ENCODE results near the gene NR3C1.
A peak's percentile ranks its signal among the peaks of the same experiment; 100 is the strongest.

The NR3C1 gene

DNA sequence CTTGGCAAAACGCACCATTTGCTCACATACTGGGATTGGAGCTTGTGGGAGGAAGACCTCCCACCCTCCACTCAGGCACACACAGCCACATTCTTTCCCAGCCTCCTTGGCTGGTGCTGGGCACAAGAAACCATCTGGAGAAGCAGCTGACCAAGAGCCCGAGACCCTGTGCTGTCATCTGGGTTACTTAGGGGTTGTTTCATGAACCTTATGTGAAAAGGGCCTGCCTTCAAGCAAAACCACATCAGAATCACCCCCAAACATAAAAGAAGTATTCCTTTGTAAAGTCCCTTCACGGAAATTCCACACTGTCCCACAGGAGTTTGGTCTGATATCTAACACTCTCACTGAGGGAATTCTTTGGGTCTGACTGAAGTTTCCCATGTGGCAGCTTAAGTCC is 172.1 kb downstream of the NR3C1 start:
- no peaks in the 10 kb centered on the region for H3K36me3 Mint-ChIP-seq (ENCODE audit: low read depth)
- H3K9me3 Mint-ChIP-seq, result no peaks in the 10 kb centered on the region
- H3K4me3 Mint-ChIP-seq, result no peak overlapping the region
- H3K4me1 Mint-ChIP-seq (ENCODE audit: low read depth), result peaks cover 25% of the 10 kb centered on the region
- H3K27ac Mint-ChIP-seq, result no peak overlapping the region
- intact Hi-C loops (cut with micrococcal nuclease), result no loop called here
- H3K27me3 Mint-ChIP-seq, result no peaks in the 10 kb centered on the region

DNA sequence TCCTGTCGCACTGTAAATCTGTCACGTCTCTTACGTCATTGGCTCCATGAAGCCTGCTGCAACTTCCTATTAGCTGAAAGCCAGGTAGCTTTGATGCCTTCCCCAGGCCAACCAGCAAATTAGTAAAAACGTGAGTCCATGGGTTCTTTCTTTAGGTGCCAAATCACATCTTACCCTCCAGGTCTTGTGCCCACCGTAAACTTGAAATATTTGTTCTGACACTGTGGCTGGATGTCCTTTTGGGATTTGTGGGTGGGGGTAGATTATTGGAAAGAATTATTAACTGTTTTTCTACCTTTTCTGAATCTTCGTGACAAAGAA is 172.8 kb downstream of the NR3C1 start:
- intact Hi-C loops (cut with micrococcal nuclease), result no loop called here
- H3K4me3 Mint-ChIP-seq, result no peak overlapping the region

DNA sequence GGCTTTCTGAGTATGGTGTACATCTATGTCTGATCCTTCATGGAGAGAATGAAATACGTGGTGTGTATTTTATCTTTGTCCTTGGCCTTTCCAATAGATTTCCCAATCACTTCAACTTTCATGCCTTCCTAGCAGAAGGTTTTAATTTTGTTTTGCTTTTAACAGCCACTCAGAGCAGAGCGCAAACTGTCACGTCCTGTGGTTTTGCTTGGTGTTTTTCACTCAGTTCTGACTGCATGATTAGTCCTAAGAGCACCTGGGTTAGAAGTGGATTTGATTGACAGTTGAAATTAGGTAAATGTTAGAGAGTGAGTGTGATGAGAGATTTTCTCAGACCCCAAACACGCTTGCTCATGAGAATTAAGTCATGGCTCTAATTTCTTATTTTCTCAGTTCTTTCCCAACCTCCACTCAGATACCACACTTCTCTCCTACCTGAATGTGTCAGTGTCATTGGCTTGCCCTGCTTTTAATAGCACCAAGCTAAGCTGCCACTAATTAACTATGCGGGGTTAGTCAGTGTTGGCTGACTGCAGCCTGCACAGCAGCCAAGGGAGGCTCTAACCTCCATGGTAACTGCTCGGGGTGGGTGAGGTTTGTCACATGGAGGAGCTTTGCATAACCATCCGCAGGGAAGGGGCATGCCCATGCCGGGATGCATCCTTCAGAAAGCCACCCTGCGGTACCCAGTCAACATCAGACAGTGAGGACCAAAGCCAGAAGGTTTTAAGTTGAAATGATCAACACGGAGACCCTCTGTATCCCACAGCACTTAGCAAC is 173.4 kb downstream of the NR3C1 start:
- H3K36me3 Mint-ChIP-seq (ENCODE audit: low read depth), result peaks cover 10% of the 10 kb centered on the region
- H3K27ac Mint-ChIP-seq, result peak overlapping the region; percentile 37
- peaks cover 25% of the 10 kb centered on the region for H3K4me1 Mint-ChIP-seq (ENCODE audit: low read depth)
- no peak overlapping the region for H3K4me3 Mint-ChIP-seq
- H3K27me3 Mint-ChIP-seq, result no peaks in the 10 kb centered on the region
- intact Hi-C loops (cut with micrococcal nuclease), result no loop called here
- H3K9me3 Mint-ChIP-seq, result no peaks in the 10 kb centered on the region

More for the DNA sequence above, 172.8 kb downstream of the NR3C1 start:
- H3K27ac Mint-ChIP-seq, result no peak overlapping the region
- peaks cover 5% of the 10 kb centered on the region for H3K36me3 Mint-ChIP-seq (ENCODE audit: low read depth)
- no peaks in the 10 kb centered on the region for H3K9me3 Mint-ChIP-seq
- H3K4me1 Mint-ChIP-seq (ENCODE audit: low read depth), result peaks cover 25% of the 10 kb centered on the region
- no peaks in the 10 kb centered on the region for H3K27me3 Mint-ChIP-seq

DNA sequence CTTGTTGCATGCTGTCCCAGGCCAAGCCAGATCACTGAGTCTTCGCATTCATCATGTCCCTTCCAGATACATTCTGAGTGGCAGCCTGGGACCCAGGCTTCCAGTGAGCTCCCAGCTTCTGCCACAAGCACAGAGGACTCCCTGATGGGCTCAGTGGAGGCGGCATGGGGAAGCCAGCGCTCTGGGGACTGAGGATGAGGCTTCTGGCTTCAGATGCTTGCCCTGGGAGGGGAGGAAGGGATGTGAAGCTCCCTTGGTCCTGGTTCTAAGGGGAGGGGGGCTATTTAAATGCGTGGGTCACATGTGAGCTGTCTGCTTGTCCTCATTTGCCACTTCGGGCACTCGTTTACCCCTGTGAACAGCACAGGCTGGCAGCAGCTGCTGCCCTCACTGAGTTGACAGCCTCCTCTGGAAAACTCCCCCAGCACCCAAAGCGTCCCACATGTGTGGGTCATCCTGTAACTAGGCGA is 174.0 kb downstream of the NR3C1 start:
- H3K27me3 Mint-ChIP-seq, result no peaks in the 10 kb centered on the region
- peaks cover 17% of the 10 kb centered on the region for H3K36me3 Mint-ChIP-seq (ENCODE audit: low read depth)
- peaks cover 25% of the 10 kb centered on the region for H3K4me1 Mint-ChIP-seq (ENCODE audit: low read depth)
- no peaks in the 10 kb centered on the region for H3K9me3 Mint-ChIP-seq
- no peak overlapping the region for H3K4me3 Mint-ChIP-seq
- intact Hi-C loops (cut with micrococcal nuclease), result no loop called here
- H3K27ac Mint-ChIP-seq, result no peak overlapping the region

DNA sequence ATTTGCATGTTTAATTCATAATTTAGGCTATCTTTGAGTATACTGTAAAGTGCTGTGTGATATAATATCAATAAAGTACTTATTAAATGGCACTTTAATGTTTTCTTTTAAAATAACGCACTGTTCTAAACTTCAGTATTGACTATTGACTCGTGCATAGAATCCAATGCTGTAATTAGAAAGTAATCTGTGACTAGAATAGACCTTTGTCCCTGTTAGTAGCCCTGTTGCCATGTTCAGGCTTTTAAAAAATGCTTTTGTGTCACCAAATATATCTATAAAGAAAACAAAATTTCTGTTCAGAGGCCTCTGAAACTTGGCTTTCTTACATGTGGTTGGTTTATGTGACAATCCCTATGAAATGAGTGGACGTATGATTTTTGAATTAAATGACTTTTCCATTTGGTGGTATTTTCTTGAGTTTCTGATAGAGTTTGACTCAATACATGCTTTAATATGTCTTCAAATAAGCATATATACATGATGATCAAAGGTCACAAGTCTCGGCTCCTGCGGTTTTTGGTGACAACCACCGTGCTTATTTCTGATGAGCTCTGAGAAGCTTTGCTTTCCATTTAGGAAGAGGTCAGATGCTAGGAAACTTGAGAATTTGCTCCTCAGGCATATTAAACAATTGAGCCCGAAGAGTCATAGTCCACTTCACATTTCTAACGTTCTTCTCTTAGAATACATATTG is 174.7 kb downstream of the NR3C1 start:
- Mint-ChIP-seq H3K27me3 (no peaks in the 10 kb centered on the region), H3K4me3 (no peak overlapping the region), H3K4me1 (ENCODE audit: low read depth) (peaks cover 25% of the 10 kb centered on the region), H3K36me3 (ENCODE audit: low read depth) (peaks cover 24% of the 10 kb centered on the region), H3K27ac (no peak overlapping the region), H3K9me3 (no peaks in the 10 kb centered on the region)
- intact Hi-C loops (cut with micrococcal nuclease), result no loop called here
